Measurements from ENCODE around the gene ZP2. TPM values are rescaled to one million over a fixed set of nuclear protein-coding genes. Genes with fewer than 3 reads are reported as not detected.

Gene ZP2
- total and polyA plus RNA-seq, 2 of the 4 experiments (the other 2 are of a cell fraction): not detected

GRCh38 chr16:21164521-21165168 is 46.7 kb downstream of the ZP2 start:
- peak overlapping the region; percentile 48; the same call in 1 of the 2 replicates for H2AK5ac ChIP-seq (ENCODE audit: low read depth, low read length)
- H2AK9ac ChIP-seq (replicated peaks; ENCODE audit: low read depth, low read length, poor library complexity): no peak overlapping the region
- H3K4me2 ChIP-seq (ENCODE audit: low read depth, low read length): no peak overlapping the region
- peaks cover 25% of the 10 kb centered on the region for H3K9me1 ChIP-seq (ENCODE audit: insufficient read depth, low read length)
- H3K56ac ChIP-seq (ENCODE audit: extremely low read depth, insufficient read depth, low read length): no peak overlapping the region
- no peak overlapping the region for H2BK5ac ChIP-seq (ENCODE audit: low read depth, low read length, poor library complexity, severe bottlenecking)
- ATAC-seq (ENCODE audit: low read depth) (no peak), DNase-seq (no peak)
- no peak overlapping the region for H2BK20ac ChIP-seq (ENCODE audit: low read depth, low read length)
- H4K8ac ChIP-seq (ENCODE audit: low read depth in 2 of 2, low read length in 2 of 2): no peak overlapping the region
- no peak overlapping the region for H3K4me3 ChIP-seq (ENCODE audit: insufficient read depth, low read depth, low read length)
- peaks cover 29% of the 10 kb centered on the region for H3K36me3 ChIP-seq (ENCODE audit: control insufficient read depth, insufficient read depth, low read length)
- ChIA-PET POLR2A (ENCODE audit: unreplicated experiment) (no interaction called here), CTCF (no interaction called here)
- peaks cover 3 to 44% of the 10 kb centered on the region in 2 experiments; a peak in 3 of 4 replicates for H3K79me1 ChIP-seq (ENCODE audit: low read depth in 1 of 2, low read length in 2 of 2)
- H3K9me3 ChIP-seq (ENCODE audit: control insufficient read depth, insufficient read depth, low read length): no peaks in the 10 kb centered on the region
- H3K9ac ChIP-seq (ENCODE audit: low read depth, low read length): no peak overlapping the region
- no peak overlapping the region for H3K14ac ChIP-seq (replicated peaks; ENCODE audit: low read depth, low read length)
- no peak overlapping the region for H2BK120ac ChIP-seq (ENCODE audit: low read depth, low read length)
- intact Hi-C loops (cut with micrococcal nuclease): no loop called here
- no TSS peak for BruUV-seq (replicated peaks)
- peaks cover 20% of the 10 kb centered on the region for H4K20me1 ChIP-seq (ENCODE audit: insufficient read depth, low read length)
- dilution Hi-C loops (cut with HindIII; ENCODE audit: low sequenced_read_pairs, unreplicated experiment): no loop called here
- no peak overlapping the region for H4K5ac ChIP-seq (ENCODE audit: low read depth, low read length)
- no peak overlapping the region for H3K23ac ChIP-seq (ENCODE audit: low read depth, low read length)
- no peak for TF ChIP-seq MXI1 (IDR thresholded peaks at IDR 0.05; ENCODE audit: borderline replicate concordance, low read depth, low read length)
- no peak for TF ChIP-seq USF2 (IDR thresholded peaks at IDR 0.05; ENCODE audit: low read depth, low read length)
- TF ChIP-seq SMC3 (IDR thresholded peaks at IDR 0.05; ENCODE audit: low read depth, low read length): no peak
- peaks cover 21% of the 10 kb centered on the region for H3K4me1 ChIP-seq (ENCODE audit: control insufficient read depth, insufficient read depth, low read length)
- no peak overlapping the region for H2BK15ac ChIP-seq (ENCODE audit: low read depth, low read length)
- in situ Hi-C loops (cut with MboI; ENCODE audit: low sequenced_read_pairs): loop anchor here (25.0 kb wide), 1 partner anchor 1173 kb away; no protein-coding TSS in a partner anchor
- no CpG with 5 or more reads among the region's 7 CpGs for WGBS, 2 experiments (ENCODE audit: extremely low coverage in 2 of 2, insufficient read length in 1 of 2)
- no peak overlapping the region for H4K91ac ChIP-seq (ENCODE audit: insufficient read depth, low read depth, low read length)
- no peak overlapping the region for H3K4ac ChIP-seq (ENCODE audit: low read depth, low read length)
- H3K18ac ChIP-seq (ENCODE audit: low read depth, low read length): no peak overlapping the region
- H3K27ac ChIP-seq (ENCODE audit: insufficient read depth, low read length): no peak overlapping the region
- H2AFZ ChIP-seq (replicated peaks; ENCODE audit: low read length, poor library complexity): no peak overlapping the region
- H3K27me3 ChIP-seq (ENCODE audit: control insufficient read depth, insufficient read depth, low read length): no peaks in the 10 kb centered on the region
